Mesothelial cell of epicardium (in vitro differentiated cells): ENCODE data around the gene SLC46A1. TPM values are rescaled to one million over a fixed set of nuclear protein-coding genes. Genes with fewer than 3 reads are reported as not detected.

Experiments
- DNase-seq, 2 experiments: peaks; one replicate each; pipeline ENCODE4 v3.0.0; 2021; ENCODE audit warnings: low spot score in 2 of 2; ENCODE audit not compliant: unreplicated experiment in 2 of 2
- H3K27ac Mint-ChIP-seq: 2 replicates; pipeline ENCODE4 v1.8.0; 2021; ENCODE audit warnings: mixed read lengths
- H3K27me3 Mint-ChIP-seq: 2 replicates; pipeline ENCODE4 v1.8.0; 2021; ENCODE audit warnings: low read depth, mixed read lengths
- H3K36me3 Mint-ChIP-seq: 2 replicates; pipeline ENCODE4 v1.8.0; 2021; ENCODE audit warnings: mixed read lengths
- H3K4me1 Mint-ChIP-seq: 2 replicates; pipeline ENCODE4 v1.8.0; 2021; ENCODE audit warnings: mixed read lengths
- H3K4me3 Mint-ChIP-seq: 2 replicates; pipeline ENCODE4 v1.8.0; 2021; ENCODE audit warnings: mild to moderate bottlenecking, moderate library complexity, mixed read lengths
- H3K9me3 Mint-ChIP-seq: 2 replicates; pipeline ENCODE4 v1.8.0; 2021; ENCODE audit warnings: mixed read lengths
- CTCF ChIP-seq: fragments of 200-600 bp; sonication (generic); IDR thresholded peaks from one replicate; pipeline ENCODE4 v1.5.0; 2021; ENCODE audit warnings: antibody characterized with exemption; ENCODE audit not compliant: unreplicated experiment
- total RNA-seq: library from RNA; stranded (reverse); gene quantifications from 3 replicates; pipeline ENCODE4 v1.2.1, GENCODE V29; 2021

Gene SLC46A1
- total RNA-seq, 1 donor from 2014 or later, result 13.3 TPM

GRCh38 chr17:28402844-28403243, 3.2 kb downstream of the SLC46A1 start:
- TF ChIP-seq CTCF, result no peak
- Mint-ChIP-seq H3K27ac (no peak overlapping the region), H3K27me3 (no peaks in the 10 kb centered on the region), H3K4me3 (no peak overlapping the region), H3K4me1 (peaks cover 19% of the 10 kb centered on the region), H3K36me3 (peaks cover 6% of the 10 kb centered on the region), H3K9me3 (no peaks in the 10 kb centered on the region)
- DNase-seq, result no peak

- no peaks in the 10 kb centered on the region for H3K9me3 Mint-ChIP-seq
- no peak overlapping the region for H3K4me3 Mint-ChIP-seq
- peaks cover 7% of the 10 kb centered on the region for H3K36me3 Mint-ChIP-seq
- H3K27me3 Mint-ChIP-seq, result no peaks in the 10 kb centered on the region
- TF ChIP-seq CTCF, result no peak
- no peak overlapping the region for H3K27ac Mint-ChIP-seq
- no peak for DNase-seq
- peaks cover 13% of the 10 kb centered on the region for H3K4me1 Mint-ChIP-seq
These were observed 3.8 kb downstream of the SLC46A1 start for GRCh38 chr17:28402224-28402630.

- Mint-ChIP-seq H3K27me3 (no peaks in the 10 kb centered on the region), H3K4me3 (no peak overlapping the region)
- no peak for TF ChIP-seq CTCF
These were observed 6.2 kb downstream of the SLC46A1 start for GRCh38 chr17:28399808-28400207.

GRCh38 chr17:28398280-28398981, 7.6 kb downstream of the SLC46A1 start:
- H3K4me1 Mint-ChIP-seq, result no peaks in the 10 kb centered on the region
- no peak overlapping the region for H3K27ac Mint-ChIP-seq
- no peaks in the 10 kb centered on the region for H3K27me3 Mint-ChIP-seq
- TF ChIP-seq CTCF, result no peak
- peaks cover 7% of the 10 kb centered on the region for H3K36me3 Mint-ChIP-seq
- H3K4me3 Mint-ChIP-seq, result no peak overlapping the region
- no peaks in the 10 kb centered on the region for H3K9me3 Mint-ChIP-seq
- DNase-seq, result no peak

More at GRCh38 chr17:28399808-28400207, 6.2 kb downstream of the SLC46A1 start:
- peaks cover 7% of the 10 kb centered on the region for H3K36me3 Mint-ChIP-seq
- H3K4me1 Mint-ChIP-seq, result peaks cover 4% of the 10 kb centered on the region
- no peaks in the 10 kb centered on the region for H3K9me3 Mint-ChIP-seq
- H3K27ac Mint-ChIP-seq, result no peak overlapping the region
- no peak for DNase-seq

- Mint-ChIP-seq H3K27me3 (no peaks in the 10 kb centered on the region), H3K27ac (no peak overlapping the region), H3K4me1 (no peaks in the 10 kb centered on the region), H3K36me3 (peaks cover 7% of the 10 kb centered on the region), H3K9me3 (no peaks in the 10 kb centered on the region), H3K4me3 (no peak overlapping the region)
- DNase-seq, result no peak
- no peak for TF ChIP-seq CTCF
These were observed 8.2 kb downstream of the SLC46A1 start for GRCh38 chr17:28397687-28398279.
